Islet precursor cell (in vitro differentiated cells): Measurements from ENCODE around the gene FOXL2NB.
"Not testable (repeated sequence)": the region's sequence is repeated elsewhere in the genome, so short reads cannot be mapped to it uniquely, and the experiment has no call there.

Experiments used
- DNase-seq: peaks from one replicate; pipeline ENCODE4 v3.0.0-alpha.2; 2018

The FOXL2NB gene

DNA sequence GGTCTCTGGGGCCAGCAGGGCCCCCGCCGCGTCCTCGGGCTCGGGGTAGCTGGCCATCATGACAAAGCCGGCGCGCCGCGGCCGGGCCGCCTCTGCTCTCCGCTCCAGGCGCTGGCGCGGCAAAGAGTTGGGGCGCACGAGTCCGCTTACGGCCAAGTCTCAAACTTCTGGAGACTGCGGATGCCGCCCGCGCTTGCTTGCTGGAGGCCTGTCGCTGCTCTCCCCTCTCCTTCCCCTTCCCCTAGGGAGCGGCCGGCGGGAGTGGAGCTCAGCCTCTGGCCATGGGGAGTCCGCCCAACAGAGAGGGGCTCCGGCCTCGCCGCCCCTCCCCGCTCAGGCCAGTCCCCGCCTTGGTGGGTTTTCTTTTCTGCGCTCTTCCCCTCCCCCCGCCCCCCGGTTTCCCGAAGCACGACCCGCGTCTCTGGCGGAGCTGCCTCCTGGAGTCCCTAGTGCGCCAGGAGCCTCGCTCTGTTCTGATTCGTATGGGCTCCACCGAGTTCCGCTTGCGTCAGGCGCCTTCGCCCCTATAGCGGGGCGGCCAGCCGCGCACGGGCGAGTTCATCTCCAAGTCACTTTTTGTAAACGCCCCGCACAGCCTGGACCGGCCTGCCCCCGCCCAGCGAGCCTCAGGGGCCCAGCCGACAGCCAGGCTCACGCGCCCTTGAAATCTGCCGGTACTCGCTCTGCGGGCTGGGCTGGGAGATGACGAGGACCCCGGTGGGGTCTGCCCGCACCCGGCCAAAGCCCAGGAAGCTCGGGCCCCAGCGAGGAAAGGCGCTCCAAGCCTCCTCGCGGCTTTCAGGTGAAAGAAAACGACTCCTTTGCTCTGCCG is at the start of gene FOXL2NB, which contains the start of gene FOXL2:
Gene FOXL2NB (plus strand): TSS at position 555 of the 832 bp plus-strand sequence. CDS start 148 bp downstream, at position 703.
Gene FOXL2 (minus strand): TSS at position 475 of the 832 bp plus-strand sequence. CDS start 415 bp downstream, at position 60.
- peak; percentile 91 for DNase-seq

GRCh38 chr3:138898301-138898700 is 48.7 kb upstream of the FOXL2NB start:
- DNase-seq = no peak

DNA sequence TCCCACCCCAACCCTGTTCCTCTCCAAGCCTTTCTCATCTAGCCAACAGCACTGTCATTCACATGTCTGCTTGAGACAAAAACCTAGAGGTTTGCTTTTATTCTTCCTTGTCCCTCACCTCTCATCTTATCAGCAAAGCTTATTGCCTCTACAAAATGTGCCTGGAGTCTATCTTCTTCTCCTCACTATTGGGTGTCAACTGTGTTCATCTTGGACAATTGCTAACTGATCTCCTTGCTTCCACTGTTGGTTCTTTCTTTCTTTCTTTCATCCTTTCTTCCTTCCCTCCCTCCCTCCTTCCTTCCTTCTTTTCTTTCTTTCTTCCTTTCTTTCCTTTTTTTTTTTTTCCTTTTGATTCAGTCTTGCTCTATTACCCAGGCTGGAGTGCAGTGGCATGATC is 48.3 kb upstream of the FOXL2NB start:
- DNase-seq = no peak

- DNase-seq = no peak
Observed at GRCh38 chr3:138899351-138899991, 47.5 kb upstream of the FOXL2NB start.

DNA sequence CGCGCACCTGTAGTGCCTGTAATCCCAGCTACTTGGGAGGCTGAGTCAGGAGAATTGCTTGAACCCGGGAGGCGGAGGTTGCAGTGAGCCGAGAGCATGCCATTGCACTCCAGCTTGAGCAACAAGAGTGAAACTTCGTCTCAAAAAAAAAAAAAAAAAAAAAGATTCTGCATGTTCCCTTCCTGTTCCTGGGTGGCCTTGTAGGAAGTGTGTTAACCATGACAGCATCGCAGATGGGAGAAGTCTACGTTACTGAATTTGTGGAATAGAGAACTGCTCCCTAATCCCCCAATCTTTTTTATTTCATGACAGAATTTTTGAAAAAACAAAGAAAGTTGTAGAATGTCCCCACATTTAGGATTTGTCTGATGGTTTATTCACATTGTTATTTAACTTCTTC is 45.5 kb upstream of the FOXL2NB start:
- no peak for DNase-seq

GRCh38 chr3:138902171-138902570 is 44.8 kb upstream of the FOXL2NB start:
- no peak for DNase-seq

DNA sequence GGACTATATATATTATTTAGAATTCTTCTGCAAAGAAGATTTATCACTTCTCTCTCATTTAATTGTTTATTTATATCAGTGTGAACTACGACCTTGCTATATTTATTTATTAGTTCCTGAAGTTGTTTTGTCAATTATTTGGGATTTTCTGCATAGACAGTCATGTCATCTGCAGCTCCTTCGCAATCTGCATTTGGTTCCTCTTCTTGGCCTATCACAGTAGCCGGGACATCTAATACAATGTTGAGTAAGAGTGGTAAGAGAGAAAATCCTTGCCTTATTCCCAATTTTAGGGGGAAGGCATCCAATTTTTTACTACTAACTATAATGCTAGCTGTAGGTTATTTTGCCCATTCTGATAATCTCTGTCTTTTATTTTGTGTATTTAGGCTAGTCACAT is 39.5 kb upstream of the FOXL2NB start:
- no peak for DNase-seq

- DNase-seq = no peak
Observed at GRCh38 chr3:138908846-138909245, 38.2 kb upstream of the FOXL2NB start.

DNA sequence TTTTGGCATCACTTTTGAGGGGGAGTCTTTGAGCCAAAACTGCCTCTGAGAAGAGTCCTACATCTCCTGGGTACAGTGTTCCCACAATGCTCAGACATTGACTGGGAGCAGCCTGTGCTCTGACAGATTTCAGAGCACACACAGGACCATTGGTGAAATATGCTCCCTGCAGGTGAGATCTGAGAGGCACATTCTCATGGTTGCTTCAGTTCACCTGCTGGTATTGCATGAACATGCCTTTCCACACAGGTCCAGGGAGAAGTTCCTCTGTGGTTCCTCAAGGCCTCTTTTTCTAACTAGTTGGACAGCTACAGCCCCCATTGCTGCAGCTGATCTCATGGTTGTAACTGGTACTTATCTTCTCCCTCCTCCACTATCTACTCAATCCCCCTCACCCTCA is 37.1 kb upstream of the FOXL2NB start:
- no peak for DNase-seq

DNA sequence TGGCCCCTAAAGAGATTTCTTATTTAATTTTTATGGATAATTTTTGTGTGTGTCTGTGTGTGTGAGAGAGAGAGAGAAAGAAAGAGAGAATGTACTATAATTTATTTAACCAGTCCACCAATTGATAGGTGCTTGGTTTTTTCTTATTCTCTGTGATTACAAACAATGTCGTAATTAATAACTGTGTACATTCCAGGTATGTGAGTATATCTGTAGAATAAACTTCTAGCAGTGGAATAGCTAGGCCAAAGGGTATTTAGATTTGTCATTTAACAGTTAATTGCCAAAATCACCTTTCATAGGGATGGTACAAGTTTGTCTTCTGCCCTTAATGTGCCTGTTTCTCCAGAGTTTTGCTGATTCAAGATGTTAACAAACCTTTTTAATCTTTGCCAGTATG is 35.4 kb upstream of the FOXL2NB start:
- no peak for DNase-seq

DNA sequence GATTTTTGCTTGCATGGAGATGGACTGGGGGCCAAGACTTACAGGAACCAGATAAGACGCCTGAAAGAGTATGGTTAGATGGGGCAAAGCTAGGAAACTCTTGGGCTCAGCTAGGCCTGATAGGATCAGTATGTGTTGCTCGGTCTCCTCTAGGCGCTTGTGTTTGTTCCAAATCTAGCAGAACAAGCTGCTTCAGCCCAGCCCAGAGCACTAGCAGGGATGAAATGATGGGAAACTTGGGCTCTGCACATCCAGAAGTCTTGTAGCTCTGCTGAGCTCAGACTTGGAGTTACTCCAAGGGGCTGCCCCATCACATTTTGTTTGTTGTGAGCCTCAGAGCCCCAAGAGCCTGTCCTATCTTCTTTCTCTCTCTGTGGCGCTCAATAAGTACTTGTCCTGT is 34.8 kb upstream of the FOXL2NB start:
- DNase-seq = no peak

DNA sequence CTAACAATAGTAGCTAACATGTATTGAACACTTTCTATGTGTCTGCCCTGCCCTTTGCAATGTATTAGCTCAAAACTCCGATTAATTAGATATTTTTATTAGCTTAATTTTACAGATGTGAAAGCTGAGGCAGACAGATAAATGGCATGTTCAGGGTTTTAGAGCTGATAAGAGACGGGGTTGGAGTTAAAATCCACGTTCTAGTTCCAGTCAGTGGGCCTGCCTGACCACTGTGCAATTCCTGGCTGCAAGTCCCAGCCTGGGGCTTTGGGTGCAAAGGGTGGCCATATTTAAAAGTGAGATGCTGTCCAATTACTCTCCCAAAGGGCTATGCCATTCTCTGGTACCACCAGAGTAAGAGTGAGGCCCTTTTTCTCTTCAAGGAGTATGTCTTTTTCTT is 33.3 kb upstream of the FOXL2NB start:
- DNase-seq = no peak

- DNase-seq = peak; percentile 69
Observed at GRCh38 chr3:138914870-138915502, 32.0 kb upstream of the FOXL2NB start.

DNA sequence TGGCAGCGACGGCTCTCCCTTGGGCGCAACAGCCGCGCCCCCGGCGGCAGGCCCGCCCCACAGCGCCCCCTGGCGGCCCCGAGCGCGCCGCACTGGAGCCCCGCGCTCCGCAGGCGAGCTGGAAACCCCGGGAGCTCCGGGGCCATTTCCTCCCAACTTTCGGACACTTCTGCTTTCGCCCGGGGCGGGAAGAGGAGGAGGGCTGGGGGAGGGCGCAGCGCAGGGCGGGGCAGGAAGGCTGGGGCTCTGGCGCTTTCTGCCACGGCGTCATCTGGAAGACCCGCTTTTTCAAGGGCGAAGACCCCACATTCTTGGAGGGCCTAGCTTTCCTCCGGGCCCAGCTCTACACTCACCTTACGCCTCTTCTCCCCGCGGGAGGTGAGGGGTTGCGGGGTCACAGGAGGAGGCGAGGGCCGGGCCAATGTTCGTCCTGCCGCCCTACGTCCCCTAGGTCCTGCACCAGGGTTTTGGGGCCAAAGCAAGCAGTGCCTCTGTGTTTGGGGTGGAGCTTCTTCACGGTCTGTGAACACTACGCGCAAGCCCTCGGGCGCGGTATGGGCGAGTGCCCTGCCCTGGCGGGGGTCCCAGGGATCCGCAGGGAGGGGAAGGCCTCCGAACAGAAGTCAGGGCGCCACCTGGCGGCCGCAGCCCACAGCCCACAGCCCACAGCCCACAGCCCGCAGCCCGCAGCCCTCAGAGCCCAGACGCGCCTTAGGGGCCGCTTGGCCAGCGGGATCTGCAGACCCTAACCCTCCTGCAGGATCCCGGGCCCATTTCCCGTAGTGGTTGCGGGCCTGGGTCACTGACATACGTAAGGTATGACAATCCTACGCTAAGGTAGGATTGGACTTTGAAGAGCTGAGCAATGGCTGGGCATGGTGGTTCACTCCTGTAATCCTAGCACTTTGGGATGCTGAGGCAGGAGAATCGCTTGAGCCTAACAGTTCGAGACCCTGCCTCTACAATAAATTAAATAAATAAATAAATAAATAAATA is 31.2 kb upstream of the FOXL2NB start:
- DNase-seq = peak; percentile 96

GRCh38 chr3:138916824-138917223 is 30.2 kb upstream of the FOXL2NB start:
- no peak for DNase-seq

- no peak for DNase-seq
Observed at GRCh38 chr3:138919325-138919724, 27.7 kb upstream of the FOXL2NB start.

GRCh38 chr3:138921316-138922292 is 25.4 kb upstream of the FOXL2NB start:
- DNase-seq = peak; percentile 93

DNA sequence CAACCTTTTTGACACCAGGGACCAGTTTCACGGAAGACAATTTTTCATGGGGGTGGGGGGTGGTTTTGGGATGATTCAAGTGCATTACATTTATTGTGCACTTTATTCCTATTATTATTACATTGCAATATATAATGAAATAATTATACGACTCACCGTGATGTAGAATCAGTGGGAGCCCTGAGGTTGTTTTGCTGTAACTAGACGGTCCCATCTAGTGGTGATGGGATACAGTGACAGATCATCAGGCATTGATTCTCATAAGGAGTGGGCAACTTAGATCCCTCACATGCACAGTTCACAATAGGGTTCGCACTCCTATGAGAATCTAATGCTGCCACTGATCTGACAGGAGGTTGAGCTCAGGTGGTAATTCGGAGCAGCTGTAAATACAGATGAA is 24.6 kb upstream of the FOXL2NB start:
- DNase-seq = not testable (repeated sequence)

DNA sequence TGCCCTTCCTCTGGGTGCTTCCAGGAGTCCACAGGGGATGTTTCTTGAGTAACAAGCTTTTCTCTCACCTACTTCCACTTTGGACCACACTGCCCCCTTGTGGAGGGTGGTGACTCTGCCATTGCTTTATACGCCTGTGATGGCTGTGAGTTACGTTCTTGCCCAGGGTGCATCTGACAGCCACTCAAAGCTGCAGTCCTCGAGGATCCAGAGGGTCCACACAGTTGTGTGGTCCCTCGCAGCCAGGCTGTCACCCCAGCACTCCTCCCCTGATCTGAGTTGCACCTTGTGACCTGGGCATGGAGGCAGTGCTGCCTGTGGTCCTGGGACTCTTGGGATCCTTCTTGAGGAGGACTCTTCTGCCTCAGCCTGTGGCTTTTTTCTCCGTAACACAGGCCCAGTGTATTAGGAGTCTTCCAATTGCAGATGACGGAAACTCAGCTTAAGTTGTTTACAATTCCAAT is 23.5 kb upstream of the FOXL2NB start:
- DNase-seq = peak; percentile 93

DNA sequence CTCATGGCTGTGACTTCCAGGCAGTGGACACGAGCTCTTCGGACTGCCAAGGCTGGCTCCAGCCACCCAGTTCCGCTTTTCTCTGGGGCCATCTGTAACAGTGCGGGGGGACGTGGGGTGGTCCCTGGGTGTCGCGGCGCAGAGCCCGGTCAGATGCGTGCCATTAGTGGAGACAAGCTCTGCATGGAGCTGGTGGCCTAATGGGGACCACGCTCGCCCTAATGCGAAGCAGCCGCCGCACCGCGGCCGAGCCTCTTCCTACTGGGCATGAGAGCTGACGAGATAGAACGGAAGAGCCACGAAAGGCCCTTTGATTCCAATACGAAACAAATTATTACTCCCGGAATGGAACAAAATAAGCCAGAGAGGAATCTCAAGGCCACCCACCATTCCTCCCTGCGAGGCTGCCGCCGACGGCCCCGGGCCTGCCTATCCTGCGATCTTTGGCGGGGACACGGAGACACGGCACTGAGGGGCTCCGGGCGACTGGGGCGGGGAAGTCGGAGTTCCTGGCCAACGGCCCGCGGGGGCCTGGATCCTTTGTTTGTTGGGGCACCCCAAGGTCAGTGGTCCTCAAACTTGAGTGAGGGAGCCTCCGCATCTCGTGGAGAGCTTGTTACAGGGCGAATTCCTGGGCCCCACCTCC is 18.2 kb upstream of the FOXL2NB start:
- no peak for DNase-seq
